GM12878 (cell line): Measurements from ENCODE around the gene SYT1. TPM values are rescaled to one million over a fixed set of nuclear protein-coding genes. Genes with fewer than 3 reads are reported as not detected.

ENCODE experiments used
- ATAC-seq: fragments of 200-7000 bp; cut with Tn5 transposase; 3 replicates; pipeline ENCODE4 v1.9.1; 2020; ENCODE audit warnings: mild to moderate bottlenecking, moderate library complexity
- BruUV-seq: library from RNA; stranded (reverse); fragments of 400-500 nt; replicated peaks from 2 replicates; lab custom pipeline; 2021; lab: Mats Ljungman, UMichigan
- CTCF ChIA-PET: fragments of 300-600 bp; sonication (Branson Sonifier 250); formaldehyde crosslinking; extraction: SDS; loops from one replicate; lab custom pipeline; 2021; ENCODE audit warnings: inconsistent platforms; lab: Yijun Ruan, JAX
- POLR2A ChIA-PET: fragments of 350-600 bp; formaldehyde crosslinking; extraction: SDS; loops from one replicate; lab custom pipeline; 2021; ENCODE audit warnings: inconsistent platforms; lab: Charles Lee
- RAD21 ChIA-PET: fragments of 300-600 bp; sonication (Branson Sonifier 250); formaldehyde crosslinking; loops from one replicate; lab custom pipeline; 2023; ENCODE audit warnings: antibody characterized with exemption; ENCODE audit not compliant: unreplicated experiment; lab: Charles Lee
- SMC1A ChIA-PET: fragments of 300-600 bp; sonication (Branson Sonifier 250); formaldehyde crosslinking; loops from one replicate; lab custom pipeline; 2023; ENCODE audit not compliant: unreplicated experiment, uncharacterized antibody; lab: Charles Lee
- DNase-seq: peaks from one replicate; pipeline ENCODE4 v3.0.0-alpha.2; 2011; ENCODE audit warnings: low read depth, low spot score
- FAIRE-seq: peaks from 3 replicates; lab custom pipeline; 2011; peaks lifted over from hg19 to GRCh38; lab: Jason Lieb, UNC
- H2AFZ ChIP-seq: 2 replicates; pipeline ENCODE4 v1.6.0; 2011; ENCODE audit warnings: low read depth, low read length, control low read depth; ENCODE audit not compliant: control insufficient read depth
- H3K27ac ChIP-seq: 2 replicates; pipeline ENCODE4 v1.5.1; 2011; ENCODE audit warnings: control low read depth; ENCODE audit not compliant: control insufficient read depth, insufficient read depth
- H3K27me3 ChIP-seq, 2 experiments: replicated peaks in 1 of 2; 2 replicates each; pipeline versions ENCODE4 v1.6.0 to v1.6.1; 2011; ENCODE audit warnings: low read length in 1 of 2; ENCODE audit not compliant: control insufficient read depth in 2 of 2, insufficient read depth in 2 of 2
- H3K36me3 ChIP-seq, 2 experiments: 2 replicates each; pipeline ENCODE4 v1.5.1; 2011; ENCODE audit warnings: low read length in 1 of 2; ENCODE audit not compliant: control insufficient read depth in 2 of 2, insufficient read depth in 2 of 2
- H3K4me1 ChIP-seq: 2 replicates; pipeline ENCODE4 v1.6.1; 2011; ENCODE audit warnings: mild to moderate bottlenecking, low read length, moderate library complexity, mixed read lengths; ENCODE audit not compliant: control insufficient read depth, insufficient read depth
- H3K4me2 ChIP-seq: 2 replicates; pipeline ENCODE4 v1.6.0; 2011; ENCODE audit warnings: control low read depth; ENCODE audit not compliant: control insufficient read depth, insufficient read depth
- H3K4me3 ChIP-seq: fragments of 200-600 bp; sonication (generic); 2 replicates; pipeline ENCODE4 v1.5.1; 2016
- H3K79me2 ChIP-seq: 2 replicates; pipeline ENCODE4 v1.6.0; 2011; ENCODE audit warnings: low read length; ENCODE audit not compliant: control insufficient read depth, insufficient read depth
- H3K9ac ChIP-seq: 2 replicates; pipeline ENCODE4 v1.8.0; 2011; ENCODE audit warnings: low read length, control low read depth, mixed read lengths; ENCODE audit not compliant: control insufficient read depth, insufficient read depth
- H3K9me3 ChIP-seq: replicated peaks from 3 replicates; pipeline ENCODE4 v1.5.1; 2011; ENCODE audit warnings: mild to moderate bottlenecking, low read length; ENCODE audit not compliant: control insufficient read depth, insufficient read depth
- H4K20me1 ChIP-seq: 2 replicates; pipeline ENCODE4 v1.6.0; 2011; ENCODE audit not compliant: control insufficient read depth, insufficient read depth
- CHD1 ChIP-seq: IDR thresholded peaks from 2 replicates; pipeline ENCODE4 v1.6.1; 2012; ENCODE audit warnings: low read depth, low read length, improper control_type of control experiment
- CREB1 ChIP-seq: IDR thresholded peaks from 2 replicates; pipeline ENCODE4 v1.6.1; 2012; ENCODE audit warnings: low read depth, mild to moderate bottlenecking, inconsistent platforms
- HDAC6 ChIP-seq: fragments of 200-600 bp; sonication (generic); IDR thresholded peaks from one replicate; pipeline ENCODE4 v1.8.0; 2017; ENCODE audit warnings: antibody characterized with exemption; ENCODE audit not compliant: unreplicated experiment
- HDGF ChIP-seq: fragments of 450-650 bp; IDR thresholded peaks from 2 replicates; pipeline ENCODE4 v1.6.1; 2016; ENCODE audit warnings: antibody characterized with exemption
- NFIC ChIP-seq: IDR thresholded peaks from 2 replicates; pipeline ENCODE4 v1.6.1; 2012; ENCODE audit warnings: low read depth, mild to moderate bottlenecking, inconsistent platforms, low read length, moderate library complexity
- NR2C1 ChIP-seq: fragments of 450-650 bp; IDR thresholded peaks from 2 replicates; pipeline ENCODE4 v1.6.1; 2017; ENCODE audit warnings: antibody characterized with exemption, mild to moderate bottlenecking, moderate library complexity
- RAD51 ChIP-seq: fragments of 450-650 bp; IDR thresholded peaks from 2 replicates; pipeline ENCODE4 v1.6.1; 2016; ENCODE audit warnings: moderate library complexity, mild to moderate bottlenecking, inconsistent platforms
- TAF1 ChIP-seq: IDR thresholded peaks from 2 replicates; pipeline ENCODE4 v1.6.1; 2011; ENCODE audit warnings: mild to moderate bottlenecking, low read depth, low read length, borderline replicate concordance
- TCF12 ChIP-seq: IDR thresholded peaks from 2 replicates; pipeline ENCODE4 v1.6.1; 2011; ENCODE audit warnings: low read depth, mild to moderate bottlenecking, low read length
- ZBTB40 ChIP-seq: fragments of 450-650 bp; IDR thresholded peaks from 2 replicates; pipeline ENCODE4 v1.6.1; 2016; ENCODE audit warnings: mild to moderate bottlenecking, moderate library complexity, borderline replicate concordance
- ZNF622 ChIP-seq: fragments of 450-650 bp; IDR thresholded peaks from 2 replicates; pipeline ENCODE4 v1.6.1; 2017; ENCODE audit warnings: mild to moderate bottlenecking, inconsistent platforms
- WGBS: methylation state at CpG from one replicate; pipeline ENCODE4 v1.1.6; 2016; ENCODE audit warnings: low lambda C conversion rate; ENCODE audit not compliant: insufficient replicate concordance, insufficient coverage; ENCODE audit errors: missing lambda C conversion rate; 5-methylcytosine and 5-hydroxymethylcytosine counted together
- in situ Hi-C: fragments of 300-500 bp; cut with MboI; formaldehyde crosslinking; loops from 9 replicates; pipeline ENCODE4 v1.14.3; 2018; ENCODE audit warnings: mixed read lengths
- intact Hi-C: fragments of 100-400 bp; cut with micrococcal nuclease; formaldehyde crosslinking; loops from one replicate; pipeline ENCODE4 v1.14.2; 2022; ENCODE audit not compliant: unreplicated experiment
- polyA plus RNA-seq, 11 experiments: library from polyadenylated mRNA; depleted of rRNA in 4 of 11; unstranded in 6 of 11; stranded (reverse) in 5 of 11; fragments of >200 nt; fragmentation: Nextera tagmentation in 4 of 11; fragmentation: Illumina TruSeq in 1 of 11; extraction: Ambion mirVana in 4 of 11; extraction: Trizol in 1 of 11; gene quantifications; 1 replicate in 1 of 11; 2 replicates in 10 of 11; pipeline versions ENCODE4 v1.2.1 to v1.2.3, GENCODE V29; 2011 to 2016; ENCODE audit warnings: inconsistent platforms in 2 of 11, missing spikeins in 2 of 11, low read depth in 1 of 11
- total RNA-seq, 4 experiments: library from RNA; depleted of rRNA in 3 of 4; stranded (reverse); fragments of >200 nt in 3 of 4; fragmentation: Illumina TruSeq in 1 of 4; extraction: Trizol in 1 of 4; gene quantifications; 2 replicates each; pipeline versions ENCODE4 v1.2.1 to v1.2.3, GENCODE V29; 2013 to 2021

Gene SYT1
- total and polyA plus RNA-seq, 10 of the 15 experiments (the other 5 are each of a cell fraction or from before 2014, with no cell fraction given), result 0.10 to 0.28 TPM; not detected in 8

- Histone ChIP-seq H3K27me3 (no peaks in the 10 kb centered on the region), H3K4me2 (no peak overlapping the region), H2AFZ (no peak overlapping the region), H3K27ac (no peak overlapping the region), H3K79me2 (no peaks in the 10 kb centered on the region), H3K9ac (no peak overlapping the region), H3K36me3 (no peaks in the 10 kb centered on the region), H3K4me1 (no peaks in the 10 kb centered on the region), H4K20me1 (no peaks in the 10 kb centered on the region), H3K9me3 (no peaks in the 10 kb centered on the region), H3K4me3 (no peak overlapping the region)
- WGBS, result 18% methylated on average over 6 of the region's 6 CpGs
- ChIA-PET POLR2A (no interaction called here), CTCF (interaction anchor here (0.5 to 1.6 kb wide), 2 partner anchors 17 to 605 kb away, joined by 3 read pairs; no protein-coding TSS in a partner anchor), SMC1A (interaction anchor here (0.6 kb wide), 1 partner anchor 12 kb away, joined by 3 read pairs; no protein-coding TSS in a partner anchor), RAD21 (no interaction called here)
- peak; percentile 64 for ATAC-seq
- no peak for FAIRE-seq
- BruUV-seq, result no TSS peak
- TF ChIP-seq NR2C1 (peak; percentile 42), TAF1 (no peak), CREB1 (no peak), HDGF (no peak)
- intact Hi-C loops (no loop called here), in situ Hi-C loops (no loop called here)
- DNase-seq, result no peak
Measured at GRCh38 chr12:79156846-79157463, 292.4 kb downstream of the SYT1 start.

GRCh38 chr12:79161249-79161934, 296.8 kb downstream of the SYT1 start:
- no peaks in the 10 kb centered on the region for H3K9me3 ChIP-seq
- POLR2A ChIA-PET, result no interaction called here
- no peaks in the 10 kb centered on the region for H3K36me3 ChIP-seq
- BruUV-seq, result no TSS peak
- no peaks in the 10 kb centered on the region for H3K79me2 ChIP-seq
- no peaks in the 10 kb centered on the region for H3K27me3 ChIP-seq
- CTCF ChIA-PET, result interaction anchor here (1.1 to 1.7 kb wide), 3 partner anchors 11 to 42 kb away, joined by 3 to 9 read pairs (median 4); no protein-coding TSS in a partner anchor
- ATAC-seq, result no peak
- 0% methylated on average over 1 of the region's 1 CpG for WGBS
- H4K20me1 ChIP-seq, result no peaks in the 10 kb centered on the region
- intact Hi-C loops, result no loop called here
- no peak overlapping the region for H3K4me3 ChIP-seq
- DNase-seq, result no peak
- no peaks in the 10 kb centered on the region for H3K4me1 ChIP-seq
- SMC1A ChIA-PET, result interaction anchor here (1.5 kb wide), 1 partner anchor 10 kb away, joined by 3 read pairs; no protein-coding TSS in a partner anchor
- RAD21 ChIA-PET, result no interaction called here
- H3K27ac ChIP-seq, result no peak overlapping the region
- no peak for FAIRE-seq
- no peak overlapping the region for H2AFZ ChIP-seq
- H3K4me2 ChIP-seq, result no peak overlapping the region
- in situ Hi-C loops, result no loop called here
- no peak overlapping the region for H3K9ac ChIP-seq
- TF ChIP-seq HDAC6 (no peak), TCF12 (no peak), RAD51 (no peak), NFIC (no peak), ZNF622 (no peak), CHD1 (no peak), ZBTB40 (no peak)
